ENCODE data around the gene NKAIN1.

The NKAIN1 gene

DNA sequence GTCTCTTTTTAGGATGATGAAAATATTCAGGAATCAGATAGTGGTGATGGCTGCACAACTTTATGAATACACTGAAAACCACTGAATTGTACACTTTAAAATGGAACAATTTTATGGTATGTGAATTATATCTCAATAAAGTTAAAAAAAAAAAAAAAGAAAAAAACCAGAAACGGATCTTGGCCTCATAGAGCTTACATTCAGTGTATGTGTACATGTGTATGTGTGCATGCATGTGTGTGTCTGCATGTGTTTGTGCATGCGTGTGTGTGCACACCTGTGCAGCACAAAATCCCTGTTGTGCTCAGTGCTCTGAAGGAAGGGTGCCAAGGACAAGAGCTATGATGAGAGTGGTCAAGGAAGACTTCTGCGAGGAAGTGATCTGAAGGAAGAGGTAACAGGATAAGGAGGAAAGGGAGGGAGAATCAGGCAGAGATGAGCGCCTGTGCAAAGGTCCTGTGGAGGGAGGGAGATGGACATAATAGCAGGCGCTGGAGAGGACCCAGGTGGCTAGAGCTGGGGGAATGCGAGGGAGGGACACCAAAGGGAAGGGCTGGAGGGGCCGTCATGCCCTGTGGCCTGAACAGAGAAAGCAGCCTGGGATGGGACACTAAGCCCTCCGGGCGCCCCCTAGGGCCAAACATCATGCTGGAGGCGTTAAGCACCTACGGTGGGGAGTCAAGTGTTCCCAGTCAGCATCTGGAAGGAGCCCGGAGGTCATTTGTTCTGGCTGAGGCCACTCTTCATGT lies 25.2 kb downstream of the NKAIN1 start:
- TF ChIP-seq CREB1 (IDR thresholded peaks at IDR 0.05; ENCODE audit: low read depth) (no peak), NFIC (IDR thresholded peaks at IDR 0.05) (no peak), TCF12 (IDR thresholded peaks at IDR 0.05; ENCODE audit: low read depth) (no peak), TAF1 (IDR thresholded peaks at IDR 0.05; ENCODE audit: low read depth) (no peak), RAD21 (IDR thresholded peaks at IDR 0.05; ENCODE audit: low read depth) (no peak), YY1 (IDR thresholded peaks at IDR 0.05; ENCODE audit: low read depth) (no peak)
- TF ChIP-seq, protein P1, sequence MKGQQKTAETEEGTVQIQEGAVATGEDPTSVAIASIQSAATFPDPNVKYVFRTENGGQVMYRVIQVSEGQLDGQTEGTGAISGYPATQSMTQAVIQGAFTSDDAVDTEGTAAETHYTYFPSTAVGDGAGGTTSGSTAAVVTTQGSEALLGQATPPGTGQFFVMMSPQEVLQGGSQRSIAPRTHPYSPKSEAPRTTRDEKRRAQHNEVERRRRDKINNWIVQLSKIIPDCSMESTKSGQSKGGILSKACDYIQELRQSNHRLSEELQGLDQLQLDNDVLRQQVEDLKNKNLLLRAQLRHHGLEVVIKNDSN (IDR thresholded peaks at IDR 0.05) = no peak
- TF ChIP-seq, protein P2, sequence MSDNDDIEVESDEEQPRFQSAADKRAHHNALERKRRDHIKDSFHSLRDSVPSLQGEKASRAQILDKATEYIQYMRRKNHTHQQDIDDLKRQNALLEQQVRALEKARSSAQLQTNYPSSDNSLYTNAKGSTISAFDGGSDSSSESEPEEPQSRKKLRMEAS (IDR thresholded peaks at IDR 0.05) = no peak

DNA sequence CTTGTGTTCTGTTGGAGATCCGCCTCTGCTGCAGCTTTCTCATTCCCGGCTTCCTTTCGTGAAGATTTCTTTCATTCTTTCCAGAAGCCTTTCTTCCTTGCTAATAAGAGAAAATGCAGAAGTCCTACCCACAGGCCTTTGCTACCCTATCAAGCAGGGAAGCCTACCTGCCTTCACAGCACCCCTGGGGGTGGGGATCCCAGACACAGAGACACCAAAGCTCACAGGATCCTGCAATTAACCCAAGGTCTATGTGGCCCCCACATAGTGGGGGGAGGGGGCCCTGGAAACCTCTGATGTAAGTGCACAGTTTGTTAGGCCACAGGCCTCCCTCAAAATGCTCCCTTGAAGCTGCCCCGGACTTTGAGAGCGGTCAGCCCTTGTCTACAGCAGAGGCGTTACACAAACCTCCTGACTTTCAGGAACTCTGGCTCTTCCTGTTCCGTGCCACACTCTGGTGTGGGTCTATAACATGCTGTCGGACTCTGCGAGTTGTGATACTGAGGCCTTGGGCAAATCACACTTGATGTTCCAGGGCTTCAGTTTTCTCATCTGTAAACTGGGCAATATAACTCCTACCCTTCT lies 31.2 kb downstream of the NKAIN1 start:
- TF ChIP-seq TAF1 (IDR thresholded peaks at IDR 0.05; ENCODE audit: low read depth) = no peak
- TF ChIP-seq EGR1 (IDR thresholded peaks at IDR 0.05) = no peak
- TF ChIP-seq RAD21 (IDR thresholded peaks at IDR 0.05; ENCODE audit: low read depth) = no peak
- TF ChIP-seq, protein P2 (IDR thresholded peaks at IDR 0.05) = no peak
- TF ChIP-seq EP300 (IDR thresholded peaks at IDR 0.05; ENCODE audit: borderline replicate concordance) = no peak
- no peak for TF ChIP-seq ZBTB7A (IDR thresholded peaks at IDR 0.05; ENCODE audit: low read depth)
- no peak for TF ChIP-seq CEBPB (IDR thresholded peaks at IDR 0.05)
- no peak for TF ChIP-seq FOXM1 (IDR thresholded peaks at IDR 0.05; ENCODE audit: borderline replicate concordance, low read depth)
- TF ChIP-seq TEAD4 (IDR thresholded peaks at IDR 0.05) = no peak

DNA sequence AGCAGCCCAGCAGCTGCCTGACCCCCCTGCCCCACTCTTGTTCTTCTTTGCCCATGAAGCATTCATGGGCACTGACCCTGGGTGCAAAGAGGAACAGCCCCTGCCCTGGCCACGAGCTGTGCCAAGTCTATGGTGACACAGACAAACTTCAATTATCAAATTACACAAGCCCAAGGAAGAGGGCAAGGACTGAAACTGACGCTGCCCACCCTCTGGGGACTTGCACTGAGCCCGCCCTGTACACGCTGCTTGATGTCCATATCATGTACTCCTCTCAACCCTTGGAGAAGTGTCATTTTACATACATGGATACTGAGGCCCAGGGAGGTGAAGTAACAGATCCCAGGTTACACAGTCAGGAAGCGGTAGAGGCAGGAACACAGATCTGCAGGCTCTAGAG lies 32.1 kb downstream of the NKAIN1 start:
- TF ChIP-seq TEAD4 (IDR thresholded peaks at IDR 0.05) = no peak
- no peak for TF ChIP-seq TCF12 (IDR thresholded peaks at IDR 0.05; ENCODE audit: low read depth)
- TF ChIP-seq, protein P1 (IDR thresholded peaks at IDR 0.05) = no peak
- no peak for TF ChIP-seq EP300 (IDR thresholded peaks at IDR 0.05; ENCODE audit: borderline replicate concordance)
- no peak for TF ChIP-seq NFIC (IDR thresholded peaks at IDR 0.05)
- TF ChIP-seq EGR1 (IDR thresholded peaks at IDR 0.05) = no peak
- TF ChIP-seq TAF1 (IDR thresholded peaks at IDR 0.05; ENCODE audit: low read depth) = no peak
- TF ChIP-seq, protein P3, sequence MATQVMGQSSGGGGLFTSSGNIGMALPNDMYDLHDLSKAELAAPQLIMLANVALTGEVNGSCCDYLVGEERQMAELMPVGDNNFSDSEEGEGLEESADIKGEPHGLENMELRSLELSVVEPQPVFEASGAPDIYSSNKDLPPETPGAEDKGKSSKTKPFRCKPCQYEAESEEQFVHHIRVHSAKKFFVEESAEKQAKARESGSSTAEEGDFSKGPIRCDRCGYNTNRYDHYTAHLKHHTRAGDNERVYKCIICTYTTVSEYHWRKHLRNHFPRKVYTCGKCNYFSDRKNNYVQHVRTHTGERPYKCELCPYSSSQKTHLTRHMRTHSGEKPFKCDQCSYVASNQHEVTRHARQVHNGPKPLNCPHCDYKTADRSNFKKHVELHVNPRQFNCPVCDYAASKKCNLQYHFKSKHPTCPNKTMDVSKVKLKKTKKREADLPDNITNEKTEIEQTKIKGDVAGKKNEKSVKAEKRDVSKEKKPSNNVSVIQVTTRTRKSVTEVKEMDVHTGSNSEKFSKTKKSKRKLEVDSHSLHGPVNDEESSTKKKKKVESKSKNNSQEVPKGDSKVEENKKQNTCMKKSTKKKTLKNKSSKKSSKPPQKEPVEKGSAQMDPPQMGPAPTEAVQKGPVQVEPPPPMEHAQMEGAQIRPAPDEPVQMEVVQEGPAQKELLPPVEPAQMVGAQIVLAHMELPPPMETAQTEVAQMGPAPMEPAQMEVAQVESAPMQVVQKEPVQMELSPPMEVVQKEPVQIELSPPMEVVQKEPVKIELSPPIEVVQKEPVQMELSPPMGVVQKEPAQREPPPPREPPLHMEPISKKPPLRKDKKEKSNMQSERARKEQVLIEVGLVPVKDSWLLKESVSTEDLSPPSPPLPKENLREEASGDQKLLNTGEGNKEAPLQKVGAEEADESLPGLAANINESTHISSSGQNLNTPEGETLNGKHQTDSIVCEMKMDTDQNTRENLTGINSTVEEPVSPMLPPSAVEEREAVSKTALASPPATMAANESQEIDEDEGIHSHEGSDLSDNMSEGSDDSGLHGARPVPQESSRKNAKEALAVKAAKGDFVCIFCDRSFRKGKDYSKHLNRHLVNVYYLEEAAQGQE (IDR thresholded peaks at IDR 0.05; ENCODE audit: low read depth) = no peak
- no peak for TF ChIP-seq ZBTB7A (IDR thresholded peaks at IDR 0.05; ENCODE audit: low read depth)
- TF ChIP-seq, protein P2 (IDR thresholded peaks at IDR 0.05) = no peak
- TF ChIP-seq CREB1 (IDR thresholded peaks at IDR 0.05; ENCODE audit: low read depth) = no peak
- TF ChIP-seq FOXM1 (IDR thresholded peaks at IDR 0.05; ENCODE audit: borderline replicate concordance, low read depth) = no peak
- TF ChIP-seq RAD21 (IDR thresholded peaks at IDR 0.05; ENCODE audit: low read depth) = no peak
- TF ChIP-seq CEBPB (IDR thresholded peaks at IDR 0.05) = no peak

DNA sequence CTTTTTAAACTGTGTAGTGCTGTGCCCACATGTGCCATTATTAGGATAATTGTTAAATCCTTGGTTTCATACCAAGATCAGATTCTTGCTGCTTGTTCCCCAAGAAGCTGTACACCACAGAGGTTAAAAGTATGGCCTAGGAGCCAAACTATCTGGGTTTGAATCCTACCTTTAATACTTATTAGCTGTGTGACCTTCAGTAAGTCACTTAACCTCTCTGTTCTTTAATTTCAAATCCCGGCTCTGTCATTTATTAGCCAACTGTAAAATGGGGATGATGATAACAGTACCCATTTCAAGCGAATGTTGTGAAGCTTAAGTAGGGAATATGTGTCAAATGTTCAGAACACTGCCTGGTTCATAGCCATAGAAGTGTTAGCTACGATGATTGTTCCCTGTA lies 32.6 kb downstream of the NKAIN1 start:
- TF ChIP-seq, protein P3 (IDR thresholded peaks at IDR 0.05; ENCODE audit: low read depth) = no peak
- TF ChIP-seq EGR1 (IDR thresholded peaks at IDR 0.05) = no peak
- no peak for TF ChIP-seq TEAD4 (IDR thresholded peaks at IDR 0.05)
- TF ChIP-seq FOXM1 (IDR thresholded peaks at IDR 0.05; ENCODE audit: borderline replicate concordance, low read depth) = no peak
- TF ChIP-seq CEBPB (IDR thresholded peaks at IDR 0.05) = no peak
- TF ChIP-seq NFIC (IDR thresholded peaks at IDR 0.05) = no peak
- no peak for TF ChIP-seq RAD21 (IDR thresholded peaks at IDR 0.05; ENCODE audit: low read depth)
- no peak for TF ChIP-seq ZBTB7A (IDR thresholded peaks at IDR 0.05; ENCODE audit: low read depth)
- TF ChIP-seq, protein P2 (IDR thresholded peaks at IDR 0.05) = no peak
- no peak for TF ChIP-seq TCF12 (IDR thresholded peaks at IDR 0.05; ENCODE audit: low read depth)
- TF ChIP-seq EP300 (IDR thresholded peaks at IDR 0.05; ENCODE audit: borderline replicate concordance) = no peak
- no peak for TF ChIP-seq YY1 (IDR thresholded peaks at IDR 0.05; ENCODE audit: low read depth)
- TF ChIP-seq CREB1 (IDR thresholded peaks at IDR 0.05; ENCODE audit: low read depth) = no peak
- no peak for TF ChIP-seq TAF1 (IDR thresholded peaks at IDR 0.05; ENCODE audit: low read depth)
- TF ChIP-seq, protein P1 (IDR thresholded peaks at IDR 0.05) = no peak

All from Ishikawa (cell line).